Rectal smooth muscle tissue (tissue), 1 donor: ENCODE results near the gene ROCK2.

Experiments
- H3K27ac ChIP-seq: one replicate; pipeline ENCODE4 v1.7.0; 2013; ENCODE audit warnings: low read depth, low read length, inconsistent platforms
- H3K27me3 ChIP-seq: one replicate; pipeline ENCODE4 v1.7.0; 2013; ENCODE audit warnings: low read length; ENCODE audit not compliant: control insufficient read depth, insufficient read depth
- H3K36me3 ChIP-seq: one replicate; pipeline ENCODE4 v1.7.0; 2013; ENCODE audit warnings: low read length; ENCODE audit not compliant: control insufficient read depth, insufficient read depth
- H3K4me1 ChIP-seq: one replicate; pipeline ENCODE4 v1.7.0; 2013; ENCODE audit warnings: low read length; ENCODE audit not compliant: control insufficient read depth, insufficient read depth
- H3K4me3 ChIP-seq: one replicate; pipeline ENCODE4 v1.7.0; 2013; ENCODE audit warnings: low read length
- H3K9ac ChIP-seq: one replicate; pipeline ENCODE4 v1.7.0; 2013; ENCODE audit warnings: low read length

The ROCK2 gene

DNA sequence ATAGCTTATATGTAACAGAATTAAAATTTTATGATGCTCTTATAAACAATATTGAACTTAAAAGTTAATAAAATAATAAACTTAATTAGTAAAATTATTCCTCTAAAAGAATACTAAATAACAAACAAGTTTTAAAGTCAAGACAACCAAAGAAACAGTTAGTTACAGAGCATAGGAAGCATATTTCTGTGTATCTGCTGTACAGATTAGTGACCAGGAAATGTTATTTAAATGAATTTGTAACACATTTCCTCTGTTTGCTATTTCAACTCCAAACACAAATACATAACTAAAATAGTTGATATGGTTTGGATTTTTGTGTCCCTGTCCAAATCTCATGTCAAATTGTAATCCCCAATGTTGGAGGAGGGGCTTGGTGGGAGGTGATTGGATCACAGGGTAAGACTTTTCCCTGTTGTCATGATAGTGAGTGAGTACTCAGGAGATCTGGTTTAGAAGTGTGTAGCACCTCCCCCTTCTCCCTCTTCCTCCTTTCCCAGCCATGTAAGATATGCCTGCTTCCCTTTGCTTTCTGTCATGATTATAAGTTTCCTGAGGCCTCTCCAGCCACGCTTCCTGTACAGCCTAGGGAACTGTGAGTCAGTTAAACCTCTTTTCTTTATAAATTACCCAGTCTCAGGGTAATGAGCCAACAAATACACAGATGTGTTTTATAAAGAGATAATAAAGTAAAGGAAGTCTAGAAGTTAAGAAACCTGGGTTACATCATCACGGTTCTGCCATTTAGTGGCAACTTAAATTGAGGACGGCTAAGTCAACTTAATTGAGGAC, 51.8 kb downstream of the ROCK2 start:
- H3K27ac ChIP-seq = no peak overlapping the region
- no peak overlapping the region for H3K9ac ChIP-seq
- no peak overlapping the region for H3K4me3 ChIP-seq
- H3K36me3 ChIP-seq = no peaks in the 10 kb centered on the region
- no peaks in the 10 kb centered on the region for H3K4me1 ChIP-seq
- no peaks in the 10 kb centered on the region for H3K27me3 ChIP-seq

GRCh38 chr2:11290713-11291112, 53.7 kb downstream of the ROCK2 start:
- H3K27me3 ChIP-seq = no peaks in the 10 kb centered on the region
- H3K4me3 ChIP-seq = no peak overlapping the region
- no peak overlapping the region for H3K27ac ChIP-seq
- H3K9ac ChIP-seq = no peak overlapping the region
- no peaks in the 10 kb centered on the region for H3K4me1 ChIP-seq
- H3K36me3 ChIP-seq = no peaks in the 10 kb centered on the region

DNA sequence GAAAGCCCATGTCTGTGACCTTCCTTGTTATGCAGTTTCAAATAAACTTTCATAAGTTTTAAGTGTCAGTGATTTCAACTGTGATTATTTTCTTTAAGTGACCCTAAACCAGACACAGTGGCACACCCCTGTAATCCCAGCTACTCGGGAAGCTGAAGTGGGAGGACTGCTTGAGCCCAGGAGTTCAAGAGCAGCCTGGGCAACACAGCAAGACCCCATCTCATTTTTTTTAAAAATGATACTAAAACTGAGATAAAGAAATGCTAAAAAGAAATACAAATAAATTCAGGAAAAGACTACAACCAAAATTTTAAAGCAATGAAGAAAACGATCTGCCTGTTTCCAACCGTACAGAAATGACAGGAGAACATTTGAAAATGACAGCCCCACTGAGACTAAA, 54.2 kb downstream of the ROCK2 start:
- Histone ChIP-seq H3K9ac (no peak overlapping the region), H3K36me3 (no peaks in the 10 kb centered on the region), H3K27ac (no peak overlapping the region), H3K4me3 (no peak overlapping the region), H3K27me3 (no peaks in the 10 kb centered on the region), H3K4me1 (no peaks in the 10 kb centered on the region)

- peaks cover 7% of the 10 kb centered on the region for H3K36me3 ChIP-seq
- H3K4me1 ChIP-seq = no peaks in the 10 kb centered on the region
- no peak overlapping the region for H3K9ac ChIP-seq
- H3K27me3 ChIP-seq = no peaks in the 10 kb centered on the region
- H3K4me3 ChIP-seq = no peak overlapping the region
- no peak overlapping the region for H3K27ac ChIP-seq
Measured at GRCh38 chr2:11288431-11288830, 56.0 kb downstream of the ROCK2 start.

DNA sequence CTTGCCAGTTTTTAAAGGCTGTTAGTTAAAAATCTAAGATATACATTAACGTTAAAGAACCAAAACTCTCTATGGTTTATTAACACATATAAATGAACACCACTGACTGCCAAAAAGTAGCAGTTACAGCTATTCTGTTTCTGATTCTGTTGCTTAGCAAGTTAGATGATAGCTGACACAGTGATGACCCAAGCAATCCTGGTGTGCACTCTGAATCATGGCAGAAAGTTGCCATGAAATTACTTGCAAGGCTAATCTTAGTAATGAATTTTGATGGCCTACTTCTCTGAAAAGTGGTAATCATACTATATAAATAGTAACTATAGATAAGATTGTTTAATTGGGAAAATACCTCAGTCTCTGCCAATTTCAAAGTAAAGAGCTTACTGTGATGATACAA, 57.7 kb downstream of the ROCK2 start:
- Histone ChIP-seq H3K4me1 (no peaks in the 10 kb centered on the region), H3K9ac (no peak overlapping the region), H3K27me3 (no peaks in the 10 kb centered on the region), H3K27ac (no peak overlapping the region), H3K4me3 (no peak overlapping the region), H3K36me3 (peaks cover 7% of the 10 kb centered on the region)

DNA sequence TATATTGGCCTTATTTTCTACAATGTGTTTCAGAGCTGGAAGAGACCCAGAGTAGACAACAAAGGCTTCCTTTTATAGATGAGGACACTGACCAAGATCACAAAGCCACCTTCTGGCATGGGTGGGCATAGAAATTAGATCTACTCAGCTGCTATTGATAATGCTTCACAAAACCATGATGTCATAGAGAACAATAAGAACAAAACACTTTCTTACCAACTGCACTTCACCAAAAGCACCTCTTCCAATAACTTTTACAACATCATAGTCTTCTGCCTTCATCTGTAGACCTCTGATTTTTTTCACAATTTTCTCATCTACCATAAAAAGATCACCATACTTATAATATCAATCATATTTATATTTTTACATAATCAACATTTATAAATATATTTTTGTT, 58.1 kb downstream of the ROCK2 start:
- no peak overlapping the region for H3K4me3 ChIP-seq
- H3K27me3 ChIP-seq = no peaks in the 10 kb centered on the region
- no peaks in the 10 kb centered on the region for H3K4me1 ChIP-seq
- H3K36me3 ChIP-seq = peaks cover 7% of the 10 kb centered on the region
- H3K27ac ChIP-seq = no peak overlapping the region
- H3K9ac ChIP-seq = no peak overlapping the region

GRCh38 chr2:11285499-11285898, 58.9 kb downstream of the ROCK2 start:
- H3K27me3 ChIP-seq = no peaks in the 10 kb centered on the region
- no peak overlapping the region for H3K27ac ChIP-seq
- no peak overlapping the region for H3K4me3 ChIP-seq
- H3K36me3 ChIP-seq = peaks cover 7% of the 10 kb centered on the region
- no peak overlapping the region for H3K9ac ChIP-seq
- H3K4me1 ChIP-seq = no peaks in the 10 kb centered on the region

GRCh38 chr2:11281186-11281585, 63.2 kb downstream of the ROCK2 start:
- no peak overlapping the region for H3K27ac ChIP-seq
- H3K9ac ChIP-seq = no peak overlapping the region
- no peaks in the 10 kb centered on the region for H3K4me1 ChIP-seq
- no peaks in the 10 kb centered on the region for H3K27me3 ChIP-seq
- H3K4me3 ChIP-seq = no peak overlapping the region
- peaks cover 7% of the 10 kb centered on the region for H3K36me3 ChIP-seq

- Histone ChIP-seq H3K27me3 (no peaks in the 10 kb centered on the region), H3K27ac (no peak overlapping the region), H3K9ac (no peak overlapping the region), H3K4me1 (no peaks in the 10 kb centered on the region), H3K4me3 (no peak overlapping the region), H3K36me3 (peaks cover 7% of the 10 kb centered on the region)
Measured at GRCh38 chr2:11280713-11281112, 63.7 kb downstream of the ROCK2 start.

DNA sequence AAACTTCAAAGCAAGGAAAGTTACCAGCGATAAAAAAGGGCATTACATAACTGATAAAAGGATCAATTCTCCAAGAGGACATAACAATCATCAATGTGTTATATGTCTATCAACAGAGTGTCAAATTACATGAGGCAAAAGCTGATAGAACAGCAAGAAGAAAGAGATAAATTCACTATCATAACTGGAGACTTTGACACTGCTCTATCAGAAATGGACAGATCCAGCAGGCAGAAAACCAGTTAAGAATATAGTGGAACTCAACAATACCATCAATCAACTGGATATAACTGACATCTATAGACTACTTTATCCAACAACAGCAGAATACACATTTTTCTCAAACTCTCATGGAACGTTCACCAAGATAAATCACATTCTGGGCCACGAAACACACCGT, 65.0 kb downstream of the ROCK2 start:
- Histone ChIP-seq H3K27ac (no peak overlapping the region), H3K4me3 (no peak overlapping the region), H3K4me1 (no peaks in the 10 kb centered on the region), H3K27me3 (no peaks in the 10 kb centered on the region), H3K9ac (no peak overlapping the region), H3K36me3 (peaks cover 7% of the 10 kb centered on the region)

DNA sequence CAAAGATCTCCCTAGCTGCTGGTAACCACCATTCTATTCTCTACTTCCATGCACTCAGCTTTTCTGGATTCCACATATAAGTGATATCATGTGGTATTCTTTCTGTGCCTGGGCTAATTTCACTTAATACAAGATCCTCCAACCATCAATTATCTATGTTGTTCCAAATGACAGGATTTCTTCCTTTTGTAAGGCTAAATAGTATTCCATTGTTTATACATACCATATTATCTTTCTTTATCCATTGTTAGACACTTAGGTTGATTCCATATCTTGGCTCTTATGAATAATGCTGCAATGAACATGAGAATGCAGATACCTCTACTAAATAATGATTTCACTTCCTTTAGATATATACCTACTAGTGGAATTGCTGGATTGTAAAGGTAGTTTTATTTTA, 66.2 kb downstream of the ROCK2 start:
- Histone ChIP-seq H3K4me1 (no peaks in the 10 kb centered on the region), H3K9ac (no peak overlapping the region)

DNA sequence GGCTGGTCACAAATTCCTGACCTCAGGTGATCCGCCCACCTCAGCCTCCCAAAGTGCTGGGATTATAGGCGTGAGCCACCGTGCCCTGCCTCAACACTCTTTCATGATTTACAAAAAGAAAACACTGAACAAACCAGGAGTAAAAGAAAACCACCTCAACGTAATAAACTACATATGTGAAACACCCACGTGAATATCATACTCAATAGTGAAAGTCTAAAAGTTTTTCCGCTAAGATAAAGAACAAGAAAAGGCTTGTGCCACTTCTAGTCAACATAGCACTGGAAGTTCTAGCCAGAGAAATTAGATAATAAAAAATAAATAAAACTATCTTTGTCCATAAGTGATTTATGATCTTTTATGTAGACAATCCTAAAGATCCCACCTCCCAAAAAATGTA, 68.5 kb downstream of the ROCK2 start:
- Histone ChIP-seq H3K27me3 (no peaks in the 10 kb centered on the region), H3K36me3 (no peaks in the 10 kb centered on the region), H3K4me3 (no peak overlapping the region), H3K4me1 (no peaks in the 10 kb centered on the region), H3K27ac (no peak overlapping the region), H3K9ac (no peak overlapping the region)

More for the DNA sequence above, 66.2 kb downstream of the ROCK2 start:
- no peaks in the 10 kb centered on the region for H3K27me3 ChIP-seq
- H3K36me3 ChIP-seq = no peaks in the 10 kb centered on the region
- H3K4me3 ChIP-seq = no peak overlapping the region
- H3K27ac ChIP-seq = no peak overlapping the region

GRCh38 chr2:11270891-11271290, 73.5 kb downstream of the ROCK2 start:
- Histone ChIP-seq H3K4me1 (no peaks in the 10 kb centered on the region), H3K9ac (no peak overlapping the region)

More at GRCh38 chr2:11270891-11271290, 73.5 kb downstream of the ROCK2 start:
- Histone ChIP-seq H3K4me3 (no peak overlapping the region), H3K27ac (no peak overlapping the region), H3K36me3 (no peaks in the 10 kb centered on the region), H3K27me3 (no peaks in the 10 kb centered on the region)
